ENCODE results near the gene IMMP2L.

The IMMP2L gene

DNA sequence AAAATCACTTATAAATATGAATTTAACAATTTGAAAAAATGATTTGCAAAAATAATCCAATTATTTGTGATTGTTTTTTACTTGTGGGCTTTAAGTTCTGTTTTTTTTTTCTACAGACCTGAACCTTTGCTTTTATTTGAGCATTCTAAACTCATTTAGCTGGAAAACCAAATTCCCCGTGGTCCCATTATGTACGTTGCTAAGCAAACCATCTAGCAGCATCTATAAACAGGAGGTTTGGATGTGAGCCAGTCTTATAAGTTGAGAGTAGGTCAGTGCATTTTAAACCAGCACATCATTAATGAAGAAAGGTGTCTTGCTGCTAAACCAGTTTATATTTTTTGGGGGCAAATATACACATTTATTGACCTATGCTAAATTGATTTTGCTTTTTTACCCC, 394.1 kb downstream of the IMMP2L start:
- Histone ChIP-seq H3K27me3 (replicated peaks; ENCODE audit: control insufficient read depth, insufficient read depth, low read length) (no peaks in the 10 kb centered on the region), H3K4me3 (replicated peaks; ENCODE audit: low read depth, low read length) (no peak overlapping the region), H3K36me3 (ENCODE audit: control insufficient read depth, insufficient read depth, low read length) (no peaks in the 10 kb centered on the region)
- no peak for TF ChIP-seq CTCF (IDR thresholded peaks at IDR 0.05; ENCODE audit: insufficient read depth, low read length, poor library complexity, severe bottlenecking)
- DNase-seq (ENCODE audit: extremely low read depth, insufficient read length), result no peak

DNA sequence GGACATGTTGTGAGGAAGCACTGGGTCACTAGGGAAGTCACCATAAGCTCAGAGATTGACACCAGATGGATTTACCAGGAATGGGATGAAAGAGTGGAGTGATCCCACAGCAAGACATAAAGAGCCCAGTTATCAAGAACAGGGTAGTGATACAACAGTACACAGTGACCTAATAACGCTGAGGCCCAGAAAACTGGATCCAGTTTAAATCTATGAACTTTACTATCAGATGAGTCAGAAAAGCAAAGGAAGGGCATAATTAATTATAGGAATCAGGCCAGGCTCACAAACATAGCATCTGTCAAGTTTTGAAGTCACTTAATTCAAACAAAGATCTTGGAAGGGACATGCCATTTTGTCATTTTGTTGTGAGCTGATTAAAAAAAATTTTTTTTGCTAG, 397.9 kb downstream of the IMMP2L start:
- H3K36me3 ChIP-seq (ENCODE audit: control insufficient read depth, insufficient read depth, low read length), result no peaks in the 10 kb centered on the region
- no peak overlapping the region for H3K4me3 ChIP-seq (replicated peaks; ENCODE audit: low read depth, low read length)
- H3K27me3 ChIP-seq (replicated peaks; ENCODE audit: control insufficient read depth, insufficient read depth, low read length), result no peaks in the 10 kb centered on the region
- TF ChIP-seq CTCF (IDR thresholded peaks at IDR 0.05; ENCODE audit: insufficient read depth, low read length, poor library complexity, severe bottlenecking), result no peak
- DNase-seq (ENCODE audit: extremely low read depth, insufficient read length), result no peak

- H3K4me3 ChIP-seq (replicated peaks; ENCODE audit: low read depth, low read length), result no peak overlapping the region
- no peak for TF ChIP-seq CTCF (IDR thresholded peaks at IDR 0.05; ENCODE audit: insufficient read depth, low read length, poor library complexity, severe bottlenecking)
- H3K27me3 ChIP-seq (replicated peaks; ENCODE audit: control insufficient read depth, insufficient read depth, low read length), result no peaks in the 10 kb centered on the region
- no peak for DNase-seq (ENCODE audit: extremely low read depth, insufficient read length)
- H3K36me3 ChIP-seq (ENCODE audit: control insufficient read depth, insufficient read depth, low read length), result no peaks in the 10 kb centered on the region
Observed at GRCh38 chr7:111162692-111163091, 399.6 kb downstream of the IMMP2L start.

DNA sequence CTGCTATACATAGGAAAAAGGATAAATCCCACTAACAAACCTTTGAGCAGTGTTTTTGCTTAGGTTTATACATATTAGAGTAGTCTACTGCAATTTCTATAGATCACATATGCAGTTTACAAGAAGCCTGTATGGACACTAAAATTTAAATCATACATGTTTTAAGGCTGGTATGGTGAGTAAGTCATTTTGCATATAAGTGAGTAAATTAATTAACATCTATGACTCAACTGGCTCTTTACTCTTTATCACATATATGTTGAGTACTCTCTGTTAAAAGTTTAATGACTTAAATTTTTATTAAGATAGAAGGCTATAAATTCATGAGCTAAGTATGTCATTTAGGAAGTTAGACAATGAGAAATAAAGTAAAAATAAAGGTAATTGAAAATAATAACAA, 402.0 kb downstream of the IMMP2L start:
- Histone ChIP-seq H3K4me3 (replicated peaks; ENCODE audit: low read depth, low read length) (no peak overlapping the region), H3K27me3 (replicated peaks; ENCODE audit: control insufficient read depth, insufficient read depth, low read length) (no peaks in the 10 kb centered on the region), H3K36me3 (ENCODE audit: control insufficient read depth, insufficient read depth, low read length) (no peaks in the 10 kb centered on the region)
- TF ChIP-seq CTCF (IDR thresholded peaks at IDR 0.05; ENCODE audit: insufficient read depth, low read length, poor library complexity, severe bottlenecking), result no peak
- no peak for DNase-seq (ENCODE audit: extremely low read depth, insufficient read length)

GRCh38 chr7:111159426-111159825, 402.9 kb downstream of the IMMP2L start:
- no peaks in the 10 kb centered on the region for H3K27me3 ChIP-seq (replicated peaks; ENCODE audit: control insufficient read depth, insufficient read depth, low read length)
- no peak overlapping the region for H3K4me3 ChIP-seq (replicated peaks; ENCODE audit: low read depth, low read length)
- no peak for TF ChIP-seq CTCF (IDR thresholded peaks at IDR 0.05; ENCODE audit: insufficient read depth, low read length, poor library complexity, severe bottlenecking)
- no peaks in the 10 kb centered on the region for H3K36me3 ChIP-seq (ENCODE audit: control insufficient read depth, insufficient read depth, low read length)
- no peak for DNase-seq (ENCODE audit: extremely low read depth, insufficient read length)

DNA sequence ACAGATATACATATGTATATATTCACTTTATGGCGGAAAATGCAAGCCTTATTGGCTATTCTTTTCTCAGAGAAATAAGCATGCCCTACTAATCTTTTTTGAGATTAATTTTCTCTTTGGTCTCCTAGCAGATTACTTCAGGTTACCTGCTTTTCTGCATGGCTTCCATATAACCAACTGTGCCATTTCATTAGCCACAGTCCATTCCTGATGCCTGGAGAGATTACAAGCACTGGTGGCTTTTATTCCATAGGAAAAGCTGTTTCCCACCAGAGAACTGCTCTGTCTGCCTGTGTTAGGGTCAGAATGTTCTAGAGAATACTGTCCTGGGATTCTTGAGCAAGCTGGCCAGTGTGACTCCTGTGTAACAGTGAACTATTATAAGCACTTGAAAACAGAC, 411.6 kb downstream of the IMMP2L start:
- Histone ChIP-seq H3K27me3 (replicated peaks; ENCODE audit: control insufficient read depth, insufficient read depth, low read length) (no peaks in the 10 kb centered on the region), H3K36me3 (ENCODE audit: control insufficient read depth, insufficient read depth, low read length) (no peaks in the 10 kb centered on the region), H3K4me3 (replicated peaks; ENCODE audit: low read depth, low read length) (no peak overlapping the region)
- no peak for DNase-seq (ENCODE audit: extremely low read depth, insufficient read length)
- TF ChIP-seq CTCF (IDR thresholded peaks at IDR 0.05; ENCODE audit: insufficient read depth, low read length, poor library complexity, severe bottlenecking), result no peak

Data from GM06990 (cell line).